OCI-LY1 (cell line): Measurements from ENCODE around the gene NAV3.

Source experiments
- H2AFZ ChIP-seq: fragments of 200-600 bp; sonication (generic), shearing (Covaris generic); 2 replicates; pipeline ENCODE4 v1.6.0; 2014; ENCODE audit warnings: antibody characterized with exemption, mild to moderate bottlenecking, low read length
- H3F3A ChIP-seq: fragments of 200-600 bp; sonication (generic), shearing (Covaris generic); 2 replicates; pipeline ENCODE4 v1.6.0; 2014; ENCODE audit warnings: mild to moderate bottlenecking, antibody characterized with exemption, low read length, moderate library complexity; ENCODE audit not compliant: insufficient read depth
- H3K27ac ChIP-seq: fragments of 200-600 bp; sonication (generic); 2 replicates; pipeline ENCODE4 v1.5.1; 2014; ENCODE audit warnings: low read length, mixed run types, mild to moderate bottlenecking, low read depth; ENCODE audit not compliant: poor library complexity, severe bottlenecking
- H3K27me3 ChIP-seq: fragments of 200-600 bp; sonication (generic); 2 replicates; pipeline ENCODE4 v1.6.0; 2014; ENCODE audit warnings: antibody characterized with exemption, mild to moderate bottlenecking, low read length, moderate library complexity; ENCODE audit not compliant: insufficient read depth
- H3K36me3 ChIP-seq: fragments of 200-600 bp; sonication (generic); 2 replicates; pipeline ENCODE4 v1.6.1; 2014; ENCODE audit warnings: mild to moderate bottlenecking, antibody characterized with exemption, low read length, moderate library complexity, mixed read lengths; ENCODE audit not compliant: insufficient read depth
- H3K4me1 ChIP-seq: fragments of 200-600 bp; sonication (generic); 2 replicates; pipeline ENCODE4 v1.5.1; 2014; ENCODE audit warnings: mild to moderate bottlenecking, low read length, moderate library complexity; ENCODE audit not compliant: insufficient read depth, severe bottlenecking
- H3K4me2 ChIP-seq: fragments of 200-600 bp; sonication (generic), shearing (Covaris generic); 2 replicates; pipeline ENCODE4 v1.6.1; 2014; ENCODE audit warnings: low read length
- H3K4me3 ChIP-seq: fragments of 200-600 bp; sonication (generic); 2 replicates; pipeline ENCODE4 v1.5.1; 2014; ENCODE audit warnings: low read length, low read depth, mild to moderate bottlenecking, mixed read lengths; ENCODE audit not compliant: poor library complexity, severe bottlenecking
- H3K79me2 ChIP-seq: fragments of 200-600 bp; shearing (Covaris generic); 2 replicates; pipeline ENCODE4 v1.6.1; 2016; ENCODE audit warnings: mixed run types, low read length, mixed read lengths; ENCODE audit not compliant: insufficient read depth
- H3K9ac ChIP-seq: fragments of 200-600 bp; sonication (generic), shearing (Covaris generic); 2 replicates; pipeline ENCODE4 v1.6.1; 2014; ENCODE audit warnings: mild to moderate bottlenecking, low read length, mixed read lengths
- H3K9me2 ChIP-seq: fragments of 200-600 bp; sonication (generic), shearing (Covaris generic); 2 replicates; pipeline ENCODE4 v1.6.1; 2014; ENCODE audit warnings: low read depth, mild to moderate bottlenecking, low read length, mixed read lengths
- H3K9me3 ChIP-seq: fragments of 200-600 bp; shearing (Covaris generic); 2 replicates; pipeline ENCODE4 v1.6.1; 2014; ENCODE audit warnings: low read length, mixed read lengths
- H4K20me1 ChIP-seq: fragments of 200-600 bp; sonication (generic), shearing (Covaris generic); 2 replicates; pipeline ENCODE4 v1.6.0; 2016; ENCODE audit warnings: mild to moderate bottlenecking, low read length; ENCODE audit not compliant: insufficient read depth
- EZH2 ChIP-seq: fragments of 200-600 bp; sonication (generic), shearing (Covaris generic); IDR thresholded peaks from 2 replicates; pipeline ENCODE4 v1.8.0; 2017; ENCODE audit warnings: borderline replicate concordance, mixed run types, mild to moderate bottlenecking, antibody characterized with exemption, low read length, moderate library complexity, mixed read lengths
- TF ChIP-seq, protein P1 (sequence below): fragments of 200-600 bp; sonication (generic), shearing (Covaris generic); IDR thresholded peaks from 2 replicates; pipeline ENCODE4 v1.5.1; 2017; ENCODE audit warnings: mild to moderate bottlenecking, antibody characterized with exemption, low read length, moderate library complexity, mixed read lengths

The NAV3 gene

DNA sequence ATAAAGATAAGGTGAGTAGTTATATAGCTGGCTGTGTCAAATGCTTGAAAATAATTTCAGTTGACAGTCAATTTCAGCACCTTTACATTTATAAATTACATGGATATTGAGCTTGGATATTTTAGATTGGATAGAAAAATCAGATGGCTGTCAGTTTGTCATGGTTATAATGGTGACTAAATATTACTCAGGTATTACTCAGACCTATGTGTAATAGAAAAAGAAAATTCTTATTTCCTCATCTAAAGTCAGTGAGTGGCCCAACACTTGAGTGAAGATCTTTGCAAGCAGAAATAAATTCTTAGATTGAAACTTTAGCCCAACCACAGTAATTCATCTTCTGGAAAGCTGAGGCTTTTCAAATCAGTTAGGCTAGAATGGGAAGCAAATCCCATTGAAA, 354.4 kb downstream of the NAV3 start:
- Histone ChIP-seq H3F3A (no peaks in the 10 kb centered on the region), H3K4me3 (no peak overlapping the region), H2AFZ (no peak overlapping the region), H3K4me1 (no peaks in the 10 kb centered on the region), H3K27me3 (no peaks in the 10 kb centered on the region), H3K27ac (no peak overlapping the region), H3K9ac (no peak overlapping the region), H3K4me2 (no peak overlapping the region), H4K20me1 (no peaks in the 10 kb centered on the region), H3K9me3 (no peaks in the 10 kb centered on the region), H3K79me2 (no peaks in the 10 kb centered on the region), H3K36me3 (no peaks in the 10 kb centered on the region), H3K9me2 (no peaks in the 10 kb centered on the region)
- no peak for TF ChIP-seq EZH2
- TF ChIP-seq, protein P1, sequence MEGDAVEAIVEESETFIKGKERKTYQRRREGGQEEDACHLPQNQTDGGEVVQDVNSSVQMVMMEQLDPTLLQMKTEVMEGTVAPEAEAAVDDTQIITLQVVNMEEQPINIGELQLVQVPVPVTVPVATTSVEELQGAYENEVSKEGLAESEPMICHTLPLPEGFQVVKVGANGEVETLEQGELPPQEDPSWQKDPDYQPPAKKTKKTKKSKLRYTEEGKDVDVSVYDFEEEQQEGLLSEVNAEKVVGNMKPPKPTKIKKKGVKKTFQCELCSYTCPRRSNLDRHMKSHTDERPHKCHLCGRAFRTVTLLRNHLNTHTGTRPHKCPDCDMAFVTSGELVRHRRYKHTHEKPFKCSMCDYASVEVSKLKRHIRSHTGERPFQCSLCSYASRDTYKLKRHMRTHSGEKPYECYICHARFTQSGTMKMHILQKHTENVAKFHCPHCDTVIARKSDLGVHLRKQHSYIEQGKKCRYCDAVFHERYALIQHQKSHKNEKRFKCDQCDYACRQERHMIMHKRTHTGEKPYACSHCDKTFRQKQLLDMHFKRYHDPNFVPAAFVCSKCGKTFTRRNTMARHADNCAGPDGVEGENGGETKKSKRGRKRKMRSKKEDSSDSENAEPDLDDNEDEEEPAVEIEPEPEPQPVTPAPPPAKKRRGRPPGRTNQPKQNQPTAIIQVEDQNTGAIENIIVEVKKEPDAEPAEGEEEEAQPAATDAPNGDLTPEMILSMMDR = no peak

DNA sequence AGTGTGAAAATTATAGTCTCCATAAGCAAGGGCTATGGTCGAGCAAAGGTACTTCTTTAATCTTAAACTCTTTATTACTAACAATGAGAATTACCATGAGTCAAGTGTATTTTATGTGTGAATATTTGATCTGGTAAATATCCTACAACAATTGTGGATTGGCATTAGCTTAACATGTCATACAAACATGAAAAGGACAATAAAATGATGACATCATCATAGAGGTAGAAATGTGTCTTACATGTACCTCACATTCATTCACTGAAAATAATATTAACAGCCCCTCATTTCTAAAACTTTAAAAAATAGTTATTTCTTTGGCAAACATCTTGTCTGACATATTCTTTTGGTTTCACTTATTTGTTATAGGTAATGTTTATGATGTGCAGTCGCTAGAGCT, 355.0 kb downstream of the NAV3 start:
- H3K4me2 ChIP-seq = no peak overlapping the region
- no peak overlapping the region for H2AFZ ChIP-seq
- no peaks in the 10 kb centered on the region for H3K79me2 ChIP-seq
- no peaks in the 10 kb centered on the region for H3K27me3 ChIP-seq
- no peak overlapping the region for H3K27ac ChIP-seq
- H3K9ac ChIP-seq = no peak overlapping the region
- H3K4me3 ChIP-seq = no peak overlapping the region
- H3K9me3 ChIP-seq = no peaks in the 10 kb centered on the region
- no peaks in the 10 kb centered on the region for H3F3A ChIP-seq
- no peaks in the 10 kb centered on the region for H3K36me3 ChIP-seq
- TF ChIP-seq EZH2 = no peak
- TF ChIP-seq, protein P1 = no peak
- no peaks in the 10 kb centered on the region for H3K9me2 ChIP-seq
- H3K4me1 ChIP-seq = no peaks in the 10 kb centered on the region
- H4K20me1 ChIP-seq = no peaks in the 10 kb centered on the region

DNA sequence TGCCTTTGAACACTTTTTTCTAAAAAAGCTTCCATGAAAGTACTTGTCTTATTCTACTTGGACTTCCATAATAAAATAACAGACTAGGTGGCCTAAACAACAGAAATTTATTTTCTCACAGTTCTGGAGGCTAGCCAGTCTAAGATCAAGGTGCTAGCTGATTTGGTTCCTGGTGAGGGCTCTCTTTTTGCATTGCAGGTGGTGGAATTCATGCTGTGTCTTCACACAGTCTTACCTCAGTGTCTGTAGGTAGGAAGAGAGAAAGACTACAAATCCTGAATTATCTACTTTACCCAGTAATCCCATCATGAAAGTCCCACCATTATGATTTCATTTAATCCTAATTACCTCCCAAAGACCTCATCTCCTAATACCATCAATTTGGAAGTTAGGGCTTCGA, 356.0 kb downstream of the NAV3 start:
- Histone ChIP-seq H3F3A (no peaks in the 10 kb centered on the region), H3K9ac (no peak overlapping the region), H3K4me2 (no peak overlapping the region), H3K27ac (no peak overlapping the region), H3K4me3 (no peak overlapping the region), H4K20me1 (no peaks in the 10 kb centered on the region), H3K27me3 (no peaks in the 10 kb centered on the region), H3K79me2 (no peaks in the 10 kb centered on the region), H3K36me3 (no peaks in the 10 kb centered on the region), H2AFZ (no peak overlapping the region), H3K4me1 (no peaks in the 10 kb centered on the region), H3K9me3 (no peaks in the 10 kb centered on the region), H3K9me2 (no peaks in the 10 kb centered on the region)
- no peak for TF ChIP-seq EZH2
- TF ChIP-seq, protein P1 = no peak
